Measurements from ENCODE around the gene DIO3. TPM values are rescaled to one million over a fixed set of nuclear protein-coding genes. Genes with fewer than 3 reads are reported as not detected.

The DIO3 gene
- total RNA-seq, 1 experiment from 2014 or later: not detected

DNA sequence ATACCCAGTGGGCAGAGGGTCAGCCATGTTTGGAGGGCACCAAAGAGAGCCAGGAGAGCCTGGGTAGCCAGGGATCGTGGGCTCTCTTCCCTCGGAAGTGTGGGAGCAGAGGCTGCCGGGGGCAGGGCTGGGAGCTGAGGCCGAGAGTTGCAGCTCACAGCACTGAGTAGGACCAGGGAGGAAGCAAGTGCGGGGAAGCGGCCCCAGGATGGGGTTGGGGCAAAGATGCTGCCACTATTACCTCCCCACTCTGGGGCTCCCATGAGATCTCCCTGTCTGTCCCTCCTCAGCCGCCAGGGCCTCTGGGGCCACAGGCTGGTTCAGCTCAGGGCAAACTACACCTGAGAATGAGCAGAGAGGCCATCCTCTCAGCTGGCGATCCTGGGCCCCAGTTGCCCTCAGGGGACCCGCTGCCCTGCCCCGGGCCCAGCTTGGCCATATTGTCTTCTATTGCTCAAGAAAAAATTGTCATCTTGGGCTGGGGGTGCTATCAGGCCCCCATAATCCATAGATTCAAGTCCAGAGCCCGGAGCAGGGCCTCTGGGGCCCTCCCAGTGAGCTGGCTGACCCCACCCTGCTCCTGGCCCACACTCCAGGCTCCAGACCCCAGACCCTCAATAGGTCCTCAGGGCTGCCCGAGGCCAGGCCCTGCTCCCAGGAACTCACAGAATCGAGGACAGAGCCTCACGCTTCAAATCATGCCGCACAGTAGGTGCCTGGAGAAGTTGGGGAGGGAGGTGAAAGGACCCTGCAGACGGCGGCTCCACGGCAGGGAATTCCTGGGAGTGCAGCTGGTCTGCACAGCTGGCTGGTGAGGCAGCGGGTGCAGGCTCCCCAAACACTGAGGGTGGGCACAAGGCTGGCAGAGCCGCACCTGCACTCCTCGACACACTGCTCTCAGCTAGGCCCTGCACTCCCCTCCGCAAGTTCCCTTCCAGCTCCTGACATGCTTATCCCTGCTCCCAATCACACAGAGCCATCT lies 20.5 kb upstream of the DIO3 start:
- no TSS peak for BruUV-seq (replicated peaks)
- Histone ChIP-seq H3K36me3 (ENCODE audit: insufficient read depth, low read length, poor library complexity, severe bottlenecking) (no peaks in the 10 kb centered on the region), H3K4me1 (ENCODE audit: insufficient read depth, low read length, poor library complexity, severe bottlenecking) (peaks cover 4% of the 10 kb centered on the region), H3K9me3 (ENCODE audit: low read depth, low read length, poor library complexity, severe bottlenecking) (no peaks in the 10 kb centered on the region), H3K27me3 (replicated peaks; ENCODE audit: insufficient read depth, low read depth, low read length, poor library complexity) (no peaks in the 10 kb centered on the region), H3K4me3 (ENCODE audit: low read depth, low read length, poor library complexity, severe bottlenecking) (no peak overlapping the region), H3K27ac (ENCODE audit: low read depth, low read length, poor library complexity, severe bottlenecking) (no peak overlapping the region)
- intact Hi-C loops (cut with micrococcal nuclease; ENCODE audit: unreplicated experiment): no loop called here
- ChIA-PET POLR2A (ENCODE audit: low non-redundant PET) (no interaction called here), CTCF (no interaction called here)
- no peak for TF ChIP-seq EZH2 (IDR thresholded peaks at IDR 0.05; ENCODE audit: borderline replicate concordance, low read depth, low read length, poor library complexity, severe bottlenecking)
- TF ChIP-seq, protein P1, sequence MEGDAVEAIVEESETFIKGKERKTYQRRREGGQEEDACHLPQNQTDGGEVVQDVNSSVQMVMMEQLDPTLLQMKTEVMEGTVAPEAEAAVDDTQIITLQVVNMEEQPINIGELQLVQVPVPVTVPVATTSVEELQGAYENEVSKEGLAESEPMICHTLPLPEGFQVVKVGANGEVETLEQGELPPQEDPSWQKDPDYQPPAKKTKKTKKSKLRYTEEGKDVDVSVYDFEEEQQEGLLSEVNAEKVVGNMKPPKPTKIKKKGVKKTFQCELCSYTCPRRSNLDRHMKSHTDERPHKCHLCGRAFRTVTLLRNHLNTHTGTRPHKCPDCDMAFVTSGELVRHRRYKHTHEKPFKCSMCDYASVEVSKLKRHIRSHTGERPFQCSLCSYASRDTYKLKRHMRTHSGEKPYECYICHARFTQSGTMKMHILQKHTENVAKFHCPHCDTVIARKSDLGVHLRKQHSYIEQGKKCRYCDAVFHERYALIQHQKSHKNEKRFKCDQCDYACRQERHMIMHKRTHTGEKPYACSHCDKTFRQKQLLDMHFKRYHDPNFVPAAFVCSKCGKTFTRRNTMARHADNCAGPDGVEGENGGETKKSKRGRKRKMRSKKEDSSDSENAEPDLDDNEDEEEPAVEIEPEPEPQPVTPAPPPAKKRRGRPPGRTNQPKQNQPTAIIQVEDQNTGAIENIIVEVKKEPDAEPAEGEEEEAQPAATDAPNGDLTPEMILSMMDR (conservative IDR thresholded peaks at IDR 0.05; ENCODE audit: low read depth, low read length): no peak
- DNase-seq (ENCODE audit: low spot score): no peak

DNA sequence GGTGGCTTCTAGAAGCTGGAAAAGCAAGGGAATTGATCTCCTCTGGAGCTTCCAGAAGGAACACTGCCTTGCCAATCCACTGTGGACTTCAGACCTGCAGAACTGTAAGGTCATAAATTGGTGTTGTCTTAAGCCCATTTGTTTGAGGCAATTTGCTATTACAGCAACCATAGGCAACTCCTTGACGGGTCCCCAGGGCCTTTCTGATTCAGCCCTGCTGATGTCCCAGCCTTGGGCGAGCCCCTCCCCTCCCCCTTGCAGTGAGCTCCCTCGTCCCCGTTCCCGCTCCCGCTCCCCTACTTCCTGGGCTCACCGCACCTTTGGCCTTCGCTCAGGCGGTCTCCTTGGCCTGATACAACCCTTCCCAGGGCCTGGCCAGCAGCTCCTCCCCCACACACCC lies 18.9 kb upstream of the DIO3 start:
- Histone ChIP-seq H3K9me3 (ENCODE audit: low read depth, low read length, poor library complexity, severe bottlenecking) (no peaks in the 10 kb centered on the region), H3K4me1 (ENCODE audit: insufficient read depth, low read length, poor library complexity, severe bottlenecking) (no peaks in the 10 kb centered on the region), H3K4me3 (ENCODE audit: low read depth, low read length, poor library complexity, severe bottlenecking) (no peak overlapping the region), H3K27ac (ENCODE audit: low read depth, low read length, poor library complexity, severe bottlenecking) (no peak overlapping the region), H3K36me3 (ENCODE audit: insufficient read depth, low read length, poor library complexity, severe bottlenecking) (no peaks in the 10 kb centered on the region), H3K27me3 (replicated peaks; ENCODE audit: insufficient read depth, low read depth, low read length, poor library complexity) (no peaks in the 10 kb centered on the region)
- ChIA-PET POLR2A (ENCODE audit: low non-redundant PET) (no interaction called here), CTCF (no interaction called here)
- TF ChIP-seq EZH2 (IDR thresholded peaks at IDR 0.05; ENCODE audit: borderline replicate concordance, low read depth, low read length, poor library complexity, severe bottlenecking): no peak
- TF ChIP-seq, protein P1 (conservative IDR thresholded peaks at IDR 0.05; ENCODE audit: low read depth, low read length): no peak
- intact Hi-C loops (cut with micrococcal nuclease; ENCODE audit: unreplicated experiment): no loop called here
- DNase-seq (ENCODE audit: low spot score): no peak
- BruUV-seq (replicated peaks): no TSS peak

DNA sequence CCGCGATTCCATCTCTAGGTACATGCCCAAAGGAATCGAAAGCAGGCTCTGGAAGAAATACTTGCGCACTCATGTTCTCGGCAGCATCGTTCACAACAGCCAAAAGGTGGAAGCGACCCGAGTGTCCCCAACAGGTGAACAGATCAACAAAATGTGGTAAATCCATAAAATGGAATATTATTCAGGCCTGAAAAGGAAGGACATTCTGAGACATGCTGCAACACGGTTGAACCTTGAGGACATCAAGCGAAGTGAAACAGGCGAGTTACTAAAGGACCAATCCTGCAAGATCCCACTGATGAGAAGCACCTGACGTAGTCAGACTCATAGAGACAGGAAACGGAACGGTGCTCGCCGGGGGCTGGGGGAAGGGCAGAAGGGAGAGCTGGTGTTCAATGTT lies 17.5 kb upstream of the DIO3 start:
- no peak overlapping the region for H3K27ac ChIP-seq (ENCODE audit: low read depth, low read length, poor library complexity, severe bottlenecking)
- BruUV-seq (replicated peaks): no TSS peak
- no peak for DNase-seq (ENCODE audit: low spot score)
- H3K36me3 ChIP-seq (ENCODE audit: insufficient read depth, low read length, poor library complexity, severe bottlenecking): no peaks in the 10 kb centered on the region
- TF ChIP-seq EZH2 (IDR thresholded peaks at IDR 0.05; ENCODE audit: borderline replicate concordance, low read depth, low read length, poor library complexity, severe bottlenecking): no peak
- TF ChIP-seq, protein P1 (conservative IDR thresholded peaks at IDR 0.05; ENCODE audit: low read depth, low read length): no peak
- intact Hi-C loops (cut with micrococcal nuclease; ENCODE audit: unreplicated experiment): no loop called here
- no peaks in the 10 kb centered on the region for H3K4me1 ChIP-seq (ENCODE audit: insufficient read depth, low read length, poor library complexity, severe bottlenecking)
- POLR2A ChIA-PET (ENCODE audit: low non-redundant PET): no interaction called here
- CTCF ChIA-PET: no interaction called here
- H3K27me3 ChIP-seq (replicated peaks; ENCODE audit: insufficient read depth, low read depth, low read length, poor library complexity): no peaks in the 10 kb centered on the region
- H3K4me3 ChIP-seq (ENCODE audit: low read depth, low read length, poor library complexity, severe bottlenecking): no peak overlapping the region
- no peaks in the 10 kb centered on the region for H3K9me3 ChIP-seq (ENCODE audit: low read depth, low read length, poor library complexity, severe bottlenecking)
